Liver (tissue), 9 donors: ENCODE data around the gene RASGRP2. TPM values are rescaled to one million over a fixed set of nuclear protein-coding genes. Genes with fewer than 3 reads are reported as not detected.

Source experiments
- DNase-seq: peaks from one replicate; pipeline ENCODE4 v3.0.0-alpha.2; 2017; ENCODE audit warnings: low spot score
- H3K27ac ChIP-seq, 2 donors: one replicate each; pipeline ENCODE4 v1.7.0; 2013; ENCODE audit warnings: inconsistent platforms in 2 of 2, low read length in 2 of 2, control low read depth in 1 of 2, low read depth in 1 of 2, mild to moderate bottlenecking in 1 of 2
- H3K27me3 ChIP-seq, 4 donors: one replicate each; pipeline versions ENCODE4 v1.6.1 to v1.7.0; 2013; ENCODE audit warnings: low read length in 3 of 4, inconsistent platforms in 1 of 4, mild to moderate bottlenecking in 1 of 4, moderate library complexity in 1 of 4; ENCODE audit not compliant: control insufficient read depth in 4 of 4, insufficient read depth in 4 of 4
- H3K36me3 ChIP-seq, 4 donors: one replicate each; pipeline versions ENCODE4 v1.6.1 to v1.7.0; 2013; ENCODE audit warnings: low read length in 3 of 4, mild to moderate bottlenecking in 3 of 4, low read depth in 1 of 4, moderate library complexity in 1 of 4; ENCODE audit not compliant: control insufficient read depth in 4 of 4, insufficient read depth in 3 of 4
- H3K4me1 ChIP-seq, 4 donors: one replicate each; pipeline versions ENCODE4 v1.6.1 to v1.7.0; 2013; ENCODE audit warnings: low read length in 3 of 4, mild to moderate bottlenecking in 3 of 4, moderate library complexity in 1 of 4; ENCODE audit not compliant: control insufficient read depth in 4 of 4, insufficient read depth in 4 of 4
- H3K4me3 ChIP-seq, 3 donors: one replicate each; pipeline versions ENCODE4 v1.6.1 to v1.7.0; 2013; ENCODE audit warnings: low read length in 3 of 3, control low read depth in 1 of 3, low read depth in 1 of 3, mild to moderate bottlenecking in 1 of 3
- H3K9ac ChIP-seq, 2 donors: one replicate each; pipeline ENCODE4 v1.7.0; 2013; ENCODE audit warnings: low read length in 2 of 2, mild to moderate bottlenecking in 2 of 2, moderate library complexity in 2 of 2, control low read depth in 1 of 2, low read depth in 1 of 2
- H3K9me3 ChIP-seq, 4 donors: one replicate each; pipeline versions ENCODE4 v1.6.1 to v1.7.0; 2013; ENCODE audit warnings: low read length in 3 of 4; ENCODE audit not compliant: control insufficient read depth in 4 of 4
- CTCF ChIP-seq: fragments of 150-350 bp; IDR thresholded peaks from 2 replicates; pipeline ENCODE4 v1.5.1; 2017; ENCODE audit warnings: improper control_type of control experiment, low read depth, low read length; ENCODE audit not compliant: missing input control
- EGR1 ChIP-seq, 2 donors: IDR thresholded peaks; 2 replicates each; pipeline ENCODE4 v1.6.1; 2016 to 2018; ENCODE audit warnings: antibody characterized with exemption in 2 of 2, low read depth in 2 of 2
- FOXA1 ChIP-seq: IDR thresholded peaks from 2 replicates; pipeline ENCODE4 v1.6.1; 2016; ENCODE audit warnings: antibody characterized with exemption
- FOXA2 ChIP-seq: IDR thresholded peaks from 2 replicates; pipeline ENCODE4 v1.6.1; 2016; ENCODE audit warnings: antibody characterized with exemption
- GABPA ChIP-seq, 2 donors: IDR thresholded peaks in 1 of 2; conservative IDR thresholded peaks in 1 of 2; 2 replicates each; pipeline ENCODE4 v1.6.1; 2016; ENCODE audit warnings: antibody characterized with exemption in 2 of 2, mild to moderate bottlenecking in 1 of 2, moderate library complexity in 1 of 2
- JUND ChIP-seq, 2 donors: IDR thresholded peaks; 2 replicates each; pipeline ENCODE4 v1.6.1; 2016; ENCODE audit warnings: antibody characterized with exemption in 2 of 2
- TAF1 ChIP-seq: conservative IDR thresholded peaks from 2 replicates; pipeline ENCODE4 v1.6.1; 2016; ENCODE audit warnings: antibody characterized with exemption, mild to moderate bottlenecking
- YY1 ChIP-seq: IDR thresholded peaks from 2 replicates; pipeline ENCODE4 v1.6.1; 2016; ENCODE audit warnings: antibody characterized with exemption, mild to moderate bottlenecking
- ZBTB33 ChIP-seq: IDR thresholded peaks from 2 replicates; pipeline ENCODE4 v1.6.1; 2016; ENCODE audit warnings: antibody characterized with exemption
- WGBS: extraction: QIAGEN DNeasy Blood & Tissue Kit; methylation state at CpG from one replicate; pipeline ENCODE4 v1.1.7; 2013; 5-methylcytosine and 5-hydroxymethylcytosine counted together
- polyA plus RNA-seq, 2 donors: library from polyadenylated mRNA; stranded (reverse) in 1 of 2; unstranded in 1 of 2; fragments of 200-250 nt in 1 of 2; fragments of >200 nt in 1 of 2; fragmentation: Nextera tagmentation in 1 of 2; extraction: Ambion mirVana in 1 of 2; gene quantifications; one replicate each; pipeline versions ENCODE4 v1.2.1 to v1.2.3, GENCODE V29; 2013 to 2015
- total RNA-seq, 2 donors: library from RNA; depleted of rRNA; stranded (reverse); fragments of >200 nt; gene quantifications; one replicate each; pipeline ENCODE4 v1.2.3, GENCODE V29; 2014
- donor health status: healthy.
- donor health status: healthy.
- donor health status: healthy.
- donor health status: healthy.
- donor health status: healthy.

The RASGRP2 gene
- total and polyA plus RNA-seq, 4 donors, result 2.7 to 14.9 (median 8.7) TPM

- H3K36me3 ChIP-seq, result no peaks in the 10 kb centered on the region
- WGBS, result 92% methylated on average over 15 of the region's 15 CpGs
- H3K27me3 ChIP-seq, result no peaks in the 10 kb centered on the region
- no peak overlapping the region for H3K4me3 ChIP-seq
- H3K9ac ChIP-seq, result no peak overlapping the region
- no peak for DNase-seq
- no peak overlapping the region for H3K27ac ChIP-seq
- peaks cover 6 to 14% (median 13%) of the 10 kb centered on the region in 4 donors for H3K4me1 ChIP-seq
- TF ChIP-seq JUND (IDR thresholded peaks at IDR 0.05) (no peak), GABPA (IDR thresholded peaks at IDR 0.05 in 1 of 2, conservative IDR thresholded peaks at IDR 0.05 in 1 of 2) (no peak), FOXA1 (no peak), ZBTB33 (no peak), FOXA2 (no peak)
- H3K9me3 ChIP-seq, result no peaks in the 10 kb centered on the region
Observed at GRCh38 chr11:64747961-64748665, 4.2 kb upstream of the RASGRP2 start.

GRCh38 chr11:64746486-64746885 is 2.5 kb upstream of the RASGRP2 start:
- H3K36me3 ChIP-seq, result no peaks in the 10 kb centered on the region
- no peak for TF ChIP-seq FOXA1
- no peak for TF ChIP-seq TAF1
- no peak for TF ChIP-seq ZBTB33
- TF ChIP-seq EGR1 (IDR thresholded peaks at IDR 0.05; ENCODE audit: low read depth in 2 of 2), result no peak
- no peak for TF ChIP-seq JUND (IDR thresholded peaks at IDR 0.05)
- TF ChIP-seq GABPA (IDR thresholded peaks at IDR 0.05 in 1 of 2, conservative IDR thresholded peaks at IDR 0.05 in 1 of 2), result no peak
- no peak for TF ChIP-seq CTCF
- TF ChIP-seq YY1, result no peak
- no peaks in the 10 kb centered on the region for H3K27me3 ChIP-seq
- WGBS, result 79% methylated on average over 10 of the region's 10 CpGs
- H3K4me3 ChIP-seq, result no peak overlapping the region
- no peaks in the 10 kb centered on the region for H3K9me3 ChIP-seq
- DNase-seq, result no peak
- H3K27ac ChIP-seq, result peak overlapping the region; percentile 66 to 87
- H3K4me1 ChIP-seq, result peaks cover 15 to 30% (median 24%) of the 10 kb centered on the region in 4 donors
- H3K9ac ChIP-seq, result no peak overlapping the region
